Suprapubic skin (tissue), 4 donors: ENCODE data around the gene SKI.

ENCODE experiments used
- CTCF ChIP-seq, 2 donors: fragments of 200-600 bp in 1 of 2; fragments of 450-650 bp in 1 of 2; sonication (generic) in 1 of 2; IDR thresholded peaks; one replicate each; pipeline ENCODE4 v1.5.1; 2016 to 2019; ENCODE audit warnings: antibody characterized with exemption in 2 of 2, mild to moderate bottlenecking in 1 of 2, moderate library complexity in 1 of 2
- EP300 ChIP-seq: sonication (generic); formaldehyde crosslinking; IDR thresholded peaks from one replicate; pipeline ENCODE4 v1.6.1; 2017; ENCODE audit warnings: antibody characterized with exemption
- POLR2A ChIP-seq, 2 donors: fragments of 450-650 bp; IDR thresholded peaks; one replicate each; pipeline ENCODE4 v1.6.1; 2017; ENCODE audit warnings: antibody characterized with exemption in 2 of 2, mild to moderate bottlenecking in 2 of 2, moderate library complexity in 2 of 2
- POLR2AphosphoS5 ChIP-seq, 3 donors: sonication (generic); formaldehyde crosslinking; IDR thresholded peaks; one replicate each; pipeline ENCODE4 v1.6.1; 2017; ENCODE audit warnings: antibody characterized with exemption in 3 of 3

GRCh38 chr1:2183937-2184334 lies 44.2 kb upstream of the SKI start:
- TF ChIP-seq POLR2AphosphoS5 (IDR thresholded peaks at IDR 0.05): no peak
- no peak for TF ChIP-seq CTCF (IDR thresholded peaks at IDR 0.05)
- no peak for TF ChIP-seq POLR2A (IDR thresholded peaks at IDR 0.05)
- no peak for TF ChIP-seq EP300
